HG03108 (cell line): ENCODE results near the gene TTN.
"Not testable (repeated sequence)": the region's sequence is repeated elsewhere in the genome, so short reads cannot be mapped to it uniquely, and the experiment has no call there.

ENCODE experiments used
- ATAC-seq: cut with Tn5 transposase; IDR thresholded peaks from one replicate; pipeline ENCODE4 v1.9.1; 2021; ENCODE audit warnings: moderate library complexity; ENCODE audit not compliant: unreplicated experiment

The TTN gene

GRCh38 chr2:178542569-178542968 lies 264.7 kb downstream of the TTN start:
- no peak for ATAC-seq

DNA sequence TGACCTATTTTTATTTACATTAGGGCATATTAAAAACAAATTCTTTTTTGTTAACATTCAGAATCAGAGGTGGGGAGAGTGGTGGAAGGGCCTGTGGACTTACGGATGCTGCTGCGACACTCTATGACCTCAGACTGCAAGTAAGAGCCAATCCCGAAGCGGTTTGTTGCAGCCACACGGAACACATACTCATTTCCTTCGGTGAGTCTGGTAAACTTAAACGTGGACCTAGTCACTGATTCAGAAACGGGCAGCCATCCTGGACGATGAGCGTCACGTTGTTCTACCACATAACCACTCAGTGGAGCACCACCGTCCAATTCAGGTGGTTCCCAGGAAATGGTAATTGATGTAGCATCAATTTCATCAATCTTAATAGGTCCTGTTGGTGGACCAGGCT lies 265.1 kb downstream of the TTN start:
- ATAC-seq, result no peak

- no peak for ATAC-seq
These were observed 271.2 kb downstream of the TTN start for GRCh38 chr2:178536037-178536436.

- no peak for ATAC-seq
These were observed 276.1 kb downstream of the TTN start for GRCh38 chr2:178531168-178531567.

- peak; percentile 98 for ATAC-seq
These were observed 276.5 kb downstream of the TTN start for GRCh38 chr2:178530625-178531142.

DNA sequence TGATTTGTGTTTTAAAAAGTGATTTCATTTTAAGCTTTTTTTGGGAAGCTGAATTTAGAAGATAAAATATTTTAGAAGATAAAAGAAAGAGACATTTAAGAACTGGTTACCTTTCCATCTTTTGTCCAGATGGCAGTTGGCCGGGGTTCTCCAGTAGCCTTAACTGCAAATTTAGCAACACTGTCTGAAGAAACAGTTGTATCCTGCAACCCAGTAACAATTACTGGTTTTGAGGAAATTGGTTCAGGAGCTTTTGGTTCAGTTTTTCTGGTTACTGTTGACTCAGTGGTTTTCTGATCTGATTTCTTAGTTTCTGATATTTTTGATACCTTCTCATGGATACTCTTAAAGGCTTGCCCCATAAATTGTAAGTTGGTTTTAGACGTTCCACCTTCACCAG lies 277.1 kb downstream of the TTN start:
- ATAC-seq, result no peak

GRCh38 chr2:178529194-178529593 lies 278.0 kb downstream of the TTN start:
- no peak for ATAC-seq

DNA sequence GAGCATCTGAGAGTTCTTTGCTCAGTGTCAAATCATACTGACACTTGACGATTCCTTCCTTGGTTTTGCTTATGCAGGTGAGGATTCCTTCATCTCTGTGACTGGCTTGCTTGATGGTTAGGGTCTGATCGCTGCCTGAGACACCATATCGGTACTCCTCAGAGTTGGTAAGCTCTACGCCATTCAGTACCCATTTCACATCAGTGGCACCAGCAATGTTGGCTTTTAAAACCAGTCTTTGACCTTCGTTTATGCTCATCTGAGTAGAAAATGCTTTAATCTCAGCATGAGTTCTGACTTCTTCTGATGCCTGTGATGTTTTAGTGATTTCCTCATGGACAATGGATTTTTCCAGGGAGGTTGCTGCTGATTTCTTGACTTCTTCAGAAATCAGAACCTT lies 278.6 kb downstream of the TTN start:
- no peak for ATAC-seq

DNA sequence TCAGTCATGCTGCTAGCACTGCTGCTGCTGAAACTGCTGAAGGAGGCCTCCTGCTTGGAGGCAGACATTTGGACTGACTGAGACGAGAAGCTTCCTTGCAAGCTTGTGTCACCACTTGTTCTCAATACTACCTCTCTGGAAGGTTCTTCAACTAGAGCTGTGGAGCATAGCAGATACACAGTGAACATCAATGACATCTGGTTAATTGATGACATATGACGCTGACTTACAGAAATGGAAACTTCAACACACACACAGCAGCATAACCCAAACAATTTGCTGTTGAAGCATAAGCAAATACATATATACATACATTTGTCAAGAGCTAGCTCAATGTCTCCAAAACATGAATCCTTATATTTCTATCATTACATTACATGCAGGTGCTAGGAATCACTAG lies 279.6 kb downstream of the TTN start:
- no peak for ATAC-seq

- no peak for ATAC-seq
These were observed 281.0 kb downstream of the TTN start for GRCh38 chr2:178526256-178526655.

DNA sequence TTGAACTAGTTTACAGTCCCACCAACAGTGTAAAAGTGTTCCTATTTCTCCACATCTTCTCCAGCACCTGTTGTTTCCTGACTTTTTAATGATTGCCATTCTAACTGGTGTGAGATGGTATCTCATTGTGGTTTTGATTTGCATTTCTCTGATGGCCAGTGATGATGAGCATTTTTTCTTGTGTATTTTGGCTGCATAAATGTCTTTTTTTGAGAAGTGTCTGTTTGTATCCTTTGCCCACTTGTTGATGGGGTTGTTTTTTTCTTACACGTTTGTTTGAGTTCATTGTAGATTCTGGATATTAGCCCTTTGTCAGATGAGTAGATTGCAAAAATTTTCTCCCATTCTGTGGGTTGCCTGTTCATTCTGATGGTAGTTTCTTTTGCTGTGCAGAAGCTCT lies 281.8 kb downstream of the TTN start:
- ATAC-seq, result not testable (repeated sequence)

DNA sequence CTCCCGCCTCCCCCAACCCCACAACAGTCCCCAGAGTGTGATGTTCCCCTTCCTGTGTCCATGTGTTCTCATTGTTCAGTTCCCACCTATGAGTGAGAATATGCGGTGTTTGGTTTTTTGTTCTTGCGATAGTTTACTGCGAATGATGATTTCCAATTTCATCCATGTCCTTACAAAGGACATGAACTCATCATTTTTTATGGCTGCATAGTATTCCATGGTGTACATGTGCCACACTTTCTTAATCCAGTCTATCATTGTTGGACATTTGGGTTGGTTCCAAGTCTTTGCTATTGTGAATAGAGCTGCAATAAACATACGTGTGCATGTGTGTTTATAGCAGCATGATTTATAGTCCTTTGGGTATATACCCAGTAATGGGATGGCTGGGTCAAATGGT lies 282.2 kb downstream of the TTN start:
- not testable (repeated sequence) for ATAC-seq

DNA sequence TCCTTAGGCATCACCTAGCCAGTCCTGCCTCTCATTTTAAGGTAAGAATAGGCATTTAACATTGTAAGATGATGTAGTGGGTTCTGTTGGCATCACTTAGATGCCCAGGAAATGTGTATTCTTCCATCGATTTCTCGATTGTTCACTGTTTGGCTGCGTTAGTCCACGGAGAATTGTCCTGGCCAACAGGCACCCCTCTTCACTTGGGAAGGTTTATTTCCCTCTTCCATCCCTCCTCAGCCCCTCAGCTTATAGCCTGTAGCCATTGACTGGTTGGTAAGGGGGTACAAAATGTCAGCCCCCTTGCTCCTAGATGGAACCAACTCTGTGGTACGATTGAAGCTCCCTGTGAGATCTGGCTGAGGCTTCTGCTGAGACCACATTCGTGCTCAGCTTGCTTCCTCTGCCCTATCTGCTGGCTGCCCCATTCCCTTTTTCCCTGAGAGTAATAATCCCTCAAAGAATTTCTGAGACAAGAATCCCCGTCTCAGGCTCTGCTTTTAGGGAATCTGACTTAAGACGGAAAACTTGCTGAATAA lies 283.6 kb downstream of the TTN start:
- ATAC-seq, result no peak

DNA sequence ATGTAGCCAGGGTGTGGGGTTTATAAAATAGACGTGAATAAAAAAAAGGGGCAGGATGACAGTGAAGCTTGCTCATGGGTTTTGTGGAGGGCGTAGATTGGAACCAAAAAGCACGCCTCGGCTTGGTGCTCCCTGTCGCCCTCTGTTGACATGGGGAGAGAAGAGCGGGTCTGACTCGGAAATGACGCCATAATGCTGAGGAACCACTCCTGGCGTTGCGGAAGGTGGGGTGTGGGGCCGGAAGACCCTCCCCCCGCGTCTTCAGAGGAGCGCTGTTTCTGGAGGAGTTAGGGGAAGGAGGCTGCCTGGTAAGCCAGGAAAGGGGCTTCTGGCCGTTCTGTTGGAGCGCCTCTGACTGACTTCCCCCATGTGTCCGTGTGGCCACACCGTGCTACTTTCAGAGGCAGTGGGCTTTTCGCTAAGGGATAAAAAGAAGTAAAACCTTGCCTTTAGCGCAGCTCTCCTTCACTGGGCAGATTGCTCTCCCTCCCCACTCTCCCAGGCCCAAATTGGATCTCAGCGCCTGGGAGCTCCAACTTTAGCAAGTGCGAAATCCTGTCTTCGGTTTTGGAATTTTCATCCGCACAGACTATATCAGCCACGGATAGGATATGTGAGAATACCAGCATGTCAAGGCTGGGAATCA lies 284.1 kb downstream of the TTN start:
- peak; percentile 88 for ATAC-seq

GRCh38 chr2:178521304-178522150 lies 285.7 kb downstream of the TTN start:
- no peak for ATAC-seq

GRCh38 chr2:178517496-178517895 lies 289.7 kb downstream of the TTN start:
- no peak for ATAC-seq

DNA sequence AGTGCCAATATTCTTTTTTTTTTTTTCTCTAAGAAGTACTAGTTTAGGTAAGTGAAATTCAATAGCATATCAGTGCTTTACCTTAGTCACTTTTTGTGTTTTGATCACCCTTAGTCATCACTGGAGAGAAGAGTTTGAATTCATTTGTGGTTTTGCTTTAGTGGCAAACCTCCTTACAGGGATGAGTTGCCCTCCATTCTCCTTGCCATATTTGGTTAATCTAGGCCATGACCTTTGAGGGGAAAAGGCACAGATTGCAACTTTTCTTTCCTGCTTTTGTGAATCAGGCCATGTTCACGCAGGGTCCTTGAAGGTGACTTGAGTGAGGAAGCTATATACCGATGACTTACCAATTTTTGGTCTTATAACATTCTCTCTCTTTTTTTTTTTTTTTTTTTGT lies 292.6 kb downstream of the TTN start:
- peak; percentile 63 for ATAC-seq

DNA sequence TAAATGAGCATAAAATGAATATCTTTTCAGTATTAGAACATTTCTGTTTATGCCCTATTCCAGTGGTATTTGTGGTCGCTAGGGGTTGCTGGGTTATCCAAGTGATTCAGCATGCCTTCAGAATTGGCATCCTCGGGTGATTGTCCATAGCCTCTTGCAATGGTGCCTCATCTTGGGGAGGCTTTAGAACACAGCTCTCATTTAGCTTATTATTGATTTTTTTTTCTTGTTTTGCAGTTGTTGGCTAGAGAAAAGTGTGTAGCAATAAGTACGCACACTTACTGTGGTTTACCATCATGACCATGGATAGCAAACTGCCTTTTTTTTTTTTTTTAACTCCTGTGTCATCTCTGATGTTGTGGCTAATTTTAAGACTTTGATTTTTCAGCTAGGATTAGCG lies 293.3 kb downstream of the TTN start:
- ATAC-seq, result no peak

- ATAC-seq, result no peak
These were observed 294.7 kb downstream of the TTN start for GRCh38 chr2:178512484-178512883.

- ATAC-seq, result no peak
These were observed 296.8 kb downstream of the TTN start for GRCh38 chr2:178510384-178510783.

DNA sequence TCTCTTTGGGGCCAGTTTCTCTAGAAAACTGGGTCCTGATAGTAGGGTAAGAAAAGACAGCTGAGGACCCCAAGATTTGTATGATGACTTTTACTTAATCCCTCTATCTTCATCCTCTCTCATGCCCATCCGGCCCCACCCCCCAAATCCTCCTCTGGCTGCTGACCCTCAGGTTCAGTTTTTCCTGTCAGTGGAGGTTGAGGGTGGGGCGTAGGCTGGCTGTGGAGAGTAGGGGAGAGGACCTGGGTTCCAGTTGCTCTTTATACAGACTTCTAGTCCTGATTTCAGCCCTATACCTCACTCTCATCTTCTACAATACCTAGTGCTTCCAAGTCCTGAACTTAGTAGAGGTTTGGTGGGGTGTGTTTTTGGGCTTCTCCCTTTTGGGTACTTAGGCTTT lies 298.6 kb downstream of the TTN start:
- ATAC-seq, result no peak

GRCh38 chr2:178506949-178507348 lies 300.3 kb downstream of the TTN start:
- ATAC-seq, result no peak
